ENCODE data around the gene RAD21L1.
"Not testable (repeated sequence)": the region's sequence is repeated elsewhere in the genome, so short reads cannot be mapped to it uniquely, and the experiment has no call there.

Gene RAD21L1

GRCh38 chr20:1232286-1233111, 6.7 kb downstream of the RAD21L1 start:
- DNase-seq = no peak

- DNase-seq = no peak
These were observed 14.7 kb downstream of the RAD21L1 start for GRCh38 chr20:1240549-1240948.

- DNase-seq = no peak
These were observed 15.6 kb downstream of the RAD21L1 start for GRCh38 chr20:1241456-1241855.

GRCh38 chr20:1242099-1242498, 16.3 kb downstream of the RAD21L1 start:
- no peak for DNase-seq

GRCh38 chr20:1242530-1242929, 16.7 kb downstream of the RAD21L1 start:
- no peak for DNase-seq

- no peak for DNase-seq
These were observed 19.7 kb downstream of the RAD21L1 start for GRCh38 chr20:1245578-1245977.

GRCh38 chr20:1247689-1248088, 21.8 kb downstream of the RAD21L1 start:
- DNase-seq = no peak

GRCh38 chr20:1250282-1250681, 24.4 kb downstream of the RAD21L1 start:
- DNase-seq = not testable (repeated sequence)

GRCh38 chr20:1252416-1252815, 26.6 kb downstream of the RAD21L1 start:
- DNase-seq = no peak

- DNase-seq = no peak
These were observed 28.4 kb downstream of the RAD21L1 start for GRCh38 chr20:1254254-1254653.

- no peak for DNase-seq
These were observed 29.8 kb downstream of the RAD21L1 start for GRCh38 chr20:1255675-1256074.

- DNase-seq = no peak
These were observed 38.0 kb downstream of the RAD21L1 start for GRCh38 chr20:1263853-1264252.

- no peak for DNase-seq
These were observed 38.9 kb downstream of the RAD21L1 start for GRCh38 chr20:1264727-1265126.

GRCh38 chr20:1265226-1265915, 39.5 kb downstream of the RAD21L1 start:
- no peak for DNase-seq

GRCh38 chr20:1265916-1266166, 40.0 kb downstream of the RAD21L1 start:
- DNase-seq = no peak

- peak; percentile 75 for DNase-seq
These were observed 40.5 kb downstream of the RAD21L1 start, which contains the start of gene SNPH for GRCh38 chr20:1266167-1266973. SNPH (plus strand) TSS chr20:1266294; CDS start chr20:1296240, 29,946 bp downstream.

- DNase-seq = no peak
These were observed 41.3 kb downstream of the RAD21L1 start for GRCh38 chr20:1267161-1267560.

GRCh38 chr20:1267809-1268374, 42.0 kb downstream of the RAD21L1 start:
- DNase-seq = no peak

- no peak for DNase-seq
These were observed 43.4 kb downstream of the RAD21L1 start for GRCh38 chr20:1269235-1269634.

- no peak for DNase-seq
These were observed 44.0 kb downstream of the RAD21L1 start for GRCh38 chr20:1269850-1270249.

- no peak for DNase-seq
These were observed 46.7 kb downstream of the RAD21L1 start for GRCh38 chr20:1272368-1273100.

- DNase-seq = no peak
These were observed 47.5 kb downstream of the RAD21L1 start for GRCh38 chr20:1273366-1273765.

Measured in activated naive CD4-positive, alpha-beta T cell treated with Interleukin-2 at 50 U/mL for 16 hours (primary cell).